Omental fat pad (tissue), 4 donors: Measurements from ENCODE around the gene PPP2R2C. TPM values are rescaled to one million over a fixed set of nuclear protein-coding genes. Genes with fewer than 3 reads are reported as not detected.

Experiments
- ATAC-seq: fragments of 150-250 bp; one replicate; pipeline ENCODE4 v1.9.1; 2016; ENCODE audit warnings: mild to moderate bottlenecking, moderate library complexity; ENCODE audit not compliant: low FRiP score
- DNase-seq: peaks from one replicate; pipeline ENCODE4 v3.0.0-alpha.2; 2019; ENCODE audit warnings: low spot score
- total RNA-seq, 4 donors: library from RNA; depleted of rRNA; stranded (reverse); fragments of >200 nt; gene quantifications; one replicate each; pipeline ENCODE4 v1.1.0, GENCODE V29; 2016
- TF ChIP-seq, protein P1 (sequence below), 3 donors: fragments of 450-650 bp; IDR thresholded peaks; one replicate each; pipeline ENCODE4 v1.5.1; 2016 to 2017; ENCODE audit warnings: antibody characterized with exemption in 3 of 3, mild to moderate bottlenecking in 3 of 3, moderate library complexity in 2 of 3

Gene PPP2R2C
- total RNA-seq, 4 donors from 2014 or later, result 0.38 to 1.7 (median 0.68) TPM

DNA sequence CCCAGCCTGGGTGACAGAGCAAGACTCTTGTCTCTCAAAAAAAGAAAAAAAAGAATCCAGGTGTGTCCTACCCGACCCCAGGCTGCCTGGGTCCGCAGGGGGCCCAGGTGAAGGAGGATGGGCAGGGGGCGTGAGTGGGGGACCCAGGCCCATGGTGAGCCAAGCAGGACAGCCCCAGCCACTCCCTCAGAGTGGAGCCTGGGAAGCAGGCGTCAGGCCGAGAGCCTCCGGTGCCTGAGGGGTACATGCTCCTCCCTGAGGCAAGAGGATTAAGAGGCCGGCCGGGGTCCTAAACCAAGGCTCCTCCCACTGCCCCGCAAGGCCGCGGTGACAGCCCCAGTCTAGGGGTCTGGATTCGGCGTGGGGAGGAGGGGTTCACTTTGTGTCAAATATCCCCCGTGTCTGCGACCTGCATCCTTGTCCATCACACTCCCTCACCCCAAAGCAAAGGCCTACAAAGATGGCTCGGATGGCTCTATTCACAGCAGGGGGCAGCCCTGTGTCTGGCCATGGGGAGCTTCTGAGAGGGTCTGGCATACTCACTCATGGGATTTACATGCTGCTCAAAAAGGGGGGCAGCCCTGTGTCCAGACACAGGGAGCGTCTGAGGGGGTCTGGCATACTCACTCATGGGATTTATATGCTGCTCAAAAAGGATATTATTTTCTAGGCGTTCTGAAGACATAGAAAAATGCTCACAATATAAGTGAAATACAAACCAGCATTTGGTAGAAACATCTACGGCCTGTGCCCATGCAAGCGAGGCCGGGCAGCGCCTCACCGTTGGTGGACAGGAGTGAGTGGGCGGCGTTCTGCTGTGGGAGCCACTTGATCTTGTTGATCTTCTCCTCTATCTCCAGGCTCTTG lies 94.6 kb downstream of the PPP2R2C start:
- TF ChIP-seq, protein P1, sequence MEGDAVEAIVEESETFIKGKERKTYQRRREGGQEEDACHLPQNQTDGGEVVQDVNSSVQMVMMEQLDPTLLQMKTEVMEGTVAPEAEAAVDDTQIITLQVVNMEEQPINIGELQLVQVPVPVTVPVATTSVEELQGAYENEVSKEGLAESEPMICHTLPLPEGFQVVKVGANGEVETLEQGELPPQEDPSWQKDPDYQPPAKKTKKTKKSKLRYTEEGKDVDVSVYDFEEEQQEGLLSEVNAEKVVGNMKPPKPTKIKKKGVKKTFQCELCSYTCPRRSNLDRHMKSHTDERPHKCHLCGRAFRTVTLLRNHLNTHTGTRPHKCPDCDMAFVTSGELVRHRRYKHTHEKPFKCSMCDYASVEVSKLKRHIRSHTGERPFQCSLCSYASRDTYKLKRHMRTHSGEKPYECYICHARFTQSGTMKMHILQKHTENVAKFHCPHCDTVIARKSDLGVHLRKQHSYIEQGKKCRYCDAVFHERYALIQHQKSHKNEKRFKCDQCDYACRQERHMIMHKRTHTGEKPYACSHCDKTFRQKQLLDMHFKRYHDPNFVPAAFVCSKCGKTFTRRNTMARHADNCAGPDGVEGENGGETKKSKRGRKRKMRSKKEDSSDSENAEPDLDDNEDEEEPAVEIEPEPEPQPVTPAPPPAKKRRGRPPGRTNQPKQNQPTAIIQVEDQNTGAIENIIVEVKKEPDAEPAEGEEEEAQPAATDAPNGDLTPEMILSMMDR (IDR thresholded peaks at IDR 0.05), result no peak
- no peak for ATAC-seq
- DNase-seq, result no peak

DNA sequence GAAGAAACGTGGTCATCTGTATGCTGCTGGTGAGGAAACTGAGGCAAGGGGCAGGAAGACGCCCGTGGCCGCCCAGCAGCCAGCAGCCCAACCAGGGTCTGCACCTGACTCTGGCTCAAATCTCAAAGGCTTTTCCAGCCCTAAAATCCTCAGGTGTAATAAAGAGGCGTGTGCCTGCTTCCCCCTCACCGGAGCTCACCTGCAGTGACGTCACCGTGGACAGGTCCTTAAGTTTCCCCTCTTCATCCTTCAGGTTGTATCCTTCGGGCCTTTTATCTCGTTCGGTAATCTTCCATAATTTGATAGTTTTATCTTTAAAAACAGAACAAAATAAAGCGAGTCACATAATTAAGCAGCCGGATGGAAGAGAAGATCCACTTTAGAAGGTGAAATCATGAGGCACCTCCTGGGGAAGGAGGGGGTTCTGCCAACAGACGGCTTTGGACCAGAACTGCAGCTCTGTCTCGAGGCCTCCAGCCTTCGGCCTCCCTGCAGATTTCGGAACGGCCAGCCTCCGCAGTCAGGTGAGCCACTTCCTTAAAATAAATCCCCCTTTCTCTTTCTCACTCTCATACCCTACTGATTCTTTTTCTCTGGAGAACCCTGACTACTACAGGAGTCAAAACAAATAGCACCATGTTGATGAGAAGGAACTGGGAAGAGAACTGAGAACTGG lies 96.7 kb downstream of the PPP2R2C start:
- TF ChIP-seq, protein P1 (IDR thresholded peaks at IDR 0.05), result no peak
- ATAC-seq (no peak), DNase-seq (no peak)

DNA sequence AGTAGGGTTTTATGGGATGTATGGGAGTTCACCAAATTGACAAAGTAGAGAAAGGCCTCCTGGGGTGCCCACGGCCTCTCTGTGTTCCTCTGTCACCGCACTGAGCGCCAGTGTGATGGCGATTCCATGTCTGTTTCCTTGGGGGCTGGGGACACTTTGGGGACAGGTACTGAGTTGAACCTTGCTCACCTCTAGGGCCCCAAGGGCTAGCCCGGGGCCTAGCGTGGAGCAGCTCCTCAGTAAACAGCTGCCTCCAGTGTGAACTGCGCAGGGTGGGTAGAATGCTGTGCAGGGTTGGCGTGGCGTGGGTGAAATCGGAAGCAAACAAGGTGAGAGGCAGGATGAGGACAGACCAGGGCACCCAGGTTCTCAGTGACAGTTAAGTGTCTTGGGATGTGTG lies 97.8 kb downstream of the PPP2R2C start:
- TF ChIP-seq, protein P1 (IDR thresholded peaks at IDR 0.05), result no peak
- no peak for ATAC-seq
- no peak for DNase-seq

DNA sequence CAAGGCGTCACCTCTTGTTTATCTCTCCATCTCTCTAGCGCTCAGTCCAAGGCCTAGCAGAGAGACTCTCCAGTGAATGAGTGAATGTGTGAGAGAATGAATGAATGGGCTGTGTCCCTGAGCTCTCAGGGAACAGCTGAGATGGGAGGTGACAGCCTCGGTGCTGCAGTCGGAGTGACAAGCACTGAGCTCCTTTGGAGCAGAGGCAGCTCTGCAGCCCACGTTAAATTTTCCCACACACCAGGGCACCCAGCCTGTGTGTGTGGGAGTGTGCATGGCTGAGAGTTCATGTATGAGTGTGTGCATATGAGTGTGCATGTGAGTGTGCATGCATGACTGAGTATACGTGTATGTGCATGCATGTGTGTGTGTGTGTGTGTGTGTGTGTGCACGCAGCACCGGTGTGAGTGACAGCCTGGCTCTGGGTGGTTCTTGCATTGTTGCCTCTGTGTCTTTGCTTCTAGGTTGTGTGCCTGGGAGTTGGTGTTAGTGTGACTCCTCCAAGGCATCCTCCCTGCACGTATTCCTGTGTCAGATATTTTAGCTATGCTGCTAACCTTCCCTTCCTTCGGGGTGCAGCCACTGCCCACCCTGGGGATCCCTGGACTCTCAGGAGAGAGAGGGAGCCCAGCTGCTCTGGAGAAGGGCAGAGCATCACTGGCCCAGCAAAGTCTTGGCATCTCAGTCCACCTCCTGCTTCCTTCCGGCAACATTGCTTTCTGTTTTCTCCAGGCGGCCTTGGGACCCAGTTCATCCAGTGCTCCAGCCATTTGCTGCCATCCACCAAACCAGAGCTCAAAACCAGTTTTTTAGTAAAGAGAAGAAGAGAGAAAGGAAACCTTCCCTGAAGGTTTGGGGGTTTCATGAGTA lies 98.6 kb downstream of the PPP2R2C start:
- ATAC-seq, result no peak
- DNase-seq, result no peak
- TF ChIP-seq, protein P1 (IDR thresholded peaks at IDR 0.05), result no peak

DNA sequence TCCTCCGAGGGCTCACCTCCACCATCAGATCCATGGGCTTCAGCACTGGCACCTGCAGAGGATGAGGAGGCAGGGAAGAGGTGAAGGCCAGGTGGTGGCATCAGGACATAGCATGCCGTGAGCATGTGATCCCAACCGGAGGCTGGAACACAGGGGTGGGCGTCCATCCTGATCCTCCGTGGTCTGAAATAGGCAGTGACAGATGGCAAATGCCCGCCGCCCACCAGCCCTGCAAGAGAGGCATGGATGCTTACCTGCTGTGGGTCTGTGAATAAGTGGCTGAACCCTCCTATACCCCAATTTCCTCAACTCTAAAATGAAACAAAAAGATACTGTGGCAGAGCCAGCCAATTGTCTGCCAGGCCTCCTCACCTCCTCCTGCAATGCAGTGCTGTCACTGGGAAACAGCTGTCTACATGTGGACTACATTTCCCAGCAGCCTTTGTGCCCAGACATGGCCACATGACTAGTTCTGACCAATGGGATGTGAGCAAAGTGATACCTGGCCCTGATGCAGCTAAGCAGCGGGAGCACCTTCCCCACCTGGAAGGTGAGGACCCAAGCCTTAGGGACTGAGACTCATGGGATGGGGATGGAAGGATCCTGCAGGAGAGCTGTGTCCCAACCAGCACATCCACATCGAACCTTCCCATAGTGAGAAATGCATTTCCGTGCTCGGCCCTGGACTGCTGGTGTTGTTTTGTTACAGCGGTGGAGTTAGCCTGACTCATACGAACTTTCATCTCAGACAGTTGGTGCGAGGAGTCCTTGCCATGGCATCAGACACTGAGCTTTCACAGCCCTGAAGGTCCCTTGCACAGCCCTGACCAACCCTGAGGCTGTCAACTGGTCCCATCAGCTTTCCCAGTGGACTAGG lies 99.5 kb downstream of the PPP2R2C start:
- DNase-seq (no peak), ATAC-seq (no peak)
- TF ChIP-seq, protein P1 (IDR thresholded peaks at IDR 0.05), result no peak

DNA sequence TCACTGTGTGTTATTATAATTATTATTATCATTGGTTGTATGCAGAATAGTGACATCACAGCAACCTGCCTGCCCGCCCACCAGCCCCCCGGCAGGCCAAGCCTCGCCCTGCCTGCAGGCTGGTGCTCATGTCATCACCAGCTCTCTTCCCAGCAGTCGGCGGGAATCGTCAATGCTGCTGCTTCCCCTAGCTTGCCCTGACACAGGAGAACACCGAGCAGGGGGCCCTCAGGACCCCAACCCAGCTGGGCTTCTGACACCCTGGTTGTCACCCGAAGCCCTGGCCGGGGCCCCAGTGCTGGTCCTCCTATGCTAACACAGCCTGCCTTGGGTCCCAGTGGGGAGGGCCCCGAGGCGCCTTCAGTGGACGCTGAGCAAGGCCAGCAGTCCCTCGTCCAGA lies 100.6 kb downstream of the PPP2R2C start:
- TF ChIP-seq, protein P1 (IDR thresholded peaks at IDR 0.05), result no peak
- DNase-seq (no peak), ATAC-seq (no peak)
